Measurements from ENCODE around the gene CCL4.

GRCh38 chr17:36151891-36152638, 48.4 kb downstream of the CCL4 start:
- TF ChIP-seq CTCF (IDR thresholded peaks at IDR 0.05) (no peak), EP300 (IDR thresholded peaks at IDR 0.05) (no peak), POLR2AphosphoS5 (IDR thresholded peaks at IDR 0.05) (no peak)

All from esophagus muscularis mucosa (tissue), 4 donors.